HepG2 (cell line): ENCODE measurements around the gene AKT2. TPM values are rescaled to one million over a fixed set of nuclear protein-coding genes. Genes with fewer than 3 reads are reported as not detected.

ENCODE experiments used
- BRCA1 ChIP-seq: sonication (generic); formaldehyde crosslinking; IDR thresholded peaks from 2 replicates; pipeline ENCODE4 v1.4.0; 2020; ENCODE audit warnings: missing genetic modification reagents
- EED ChIP-seq: sonication (generic); formaldehyde crosslinking; IDR thresholded peaks from 2 replicates; pipeline ENCODE4 v1.5.0; 2020; ENCODE audit warnings: mild to moderate bottlenecking, missing genetic modification reagents
- GATA4 ChIP-seq: sonication (generic); IDR thresholded peaks from 2 replicates; pipeline ENCODE4 v1.6.1; 2016; ENCODE audit warnings: antibody characterized with exemption, low read depth, borderline replicate concordance
- HOXA7 ChIP-seq: sonication (generic); formaldehyde crosslinking; IDR thresholded peaks from 2 replicates; pipeline ENCODE4 v1.8.1; 2022; ENCODE audit warnings: mild to moderate bottlenecking, missing genetic modification reagents, moderate library complexity
- PCBP2 ChIP-seq: fragments of 200-400 bp; formaldehyde crosslinking; optimal IDR thresholded peaks from 2 replicates; pipeline ENCODE3; 2018; ENCODE audit warnings: low read length, low read depth; ENCODE audit not compliant: poor library complexity, severe bottlenecking
- PRPF4 ChIP-seq: fragments of 200-400 bp; formaldehyde crosslinking; IDR thresholded peaks from 2 replicates; pipeline ENCODE4 v1.6.1; 2016; ENCODE audit warnings: low read length, low read depth; ENCODE audit not compliant: poor library complexity, severe bottlenecking
- SIN3B ChIP-seq: fragments of 150-350 bp; IDR thresholded peaks from 2 replicates; pipeline ENCODE4 v1.6.1; 2014; ENCODE audit warnings: low read length
- SNRNP70 ChIP-seq: fragments of 200-400 bp; formaldehyde crosslinking; IDR thresholded peaks from 2 replicates; pipeline ENCODE4 v1.6.1; 2017; ENCODE audit warnings: mild to moderate bottlenecking, low read depth, low read length, moderate library complexity
- TP53 ChIP-seq: sonication (generic); formaldehyde crosslinking; conservative IDR thresholded peaks from 2 replicates; pipeline ENCODE4 v1.4.0; 2020; ENCODE audit warnings: missing genetic modification reagents
- ZBTB21 ChIP-seq: sonication (generic); formaldehyde crosslinking; IDR thresholded peaks from 2 replicates; pipeline ENCODE4 v1.4.0; 2020; ENCODE audit warnings: missing genetic modification reagents
- ZBTB37 ChIP-seq: sonication (generic); formaldehyde crosslinking; IDR thresholded peaks from 2 replicates; pipeline ENCODE4 v1.4.0; 2020; ENCODE audit warnings: mild to moderate bottlenecking, missing genetic modification reagents
- ZBTB44 ChIP-seq: sonication (generic); formaldehyde crosslinking; IDR thresholded peaks from 2 replicates; pipeline ENCODE4 v1.4.0; 2020; ENCODE audit warnings: missing genetic modification reagents
- ZFP1 ChIP-seq: IDR thresholded peaks from 2 replicates; pipeline ENCODE4 v1.6.1; 2016
- ZFY ChIP-seq: sonication (generic); formaldehyde crosslinking; IDR thresholded peaks from 2 replicates; pipeline ENCODE4 v1.4.0; 2020; ENCODE audit warnings: missing genetic modification reagents
- ZNF121 ChIP-seq: sonication (generic); formaldehyde crosslinking; IDR thresholded peaks from 2 replicates; pipeline ENCODE4 v1.5.0; 2020; ENCODE audit warnings: mild to moderate bottlenecking, missing genetic modification reagents
- ZNF383 ChIP-seq: sonication (generic); formaldehyde crosslinking; IDR thresholded peaks from 2 replicates; pipeline ENCODE4 v1.4.0; 2020; ENCODE audit warnings: missing genetic modification reagents, mild to moderate bottlenecking, borderline replicate concordance
- ZNF614 ChIP-seq: IDR thresholded peaks from 2 replicates; pipeline ENCODE4 v1.6.1; 2018; ENCODE audit warnings: missing biosample characterization, missing genetic modification reagents, inconsistent platforms, borderline replicate concordance
- ZNF615 ChIP-seq: sonication (generic); formaldehyde crosslinking; IDR thresholded peaks from 2 replicates; pipeline ENCODE4 v1.5.0; 2020; ENCODE audit warnings: mild to moderate bottlenecking, missing genetic modification reagents, borderline replicate concordance
- ZNF646 ChIP-seq: sonication (generic); formaldehyde crosslinking; IDR thresholded peaks from 2 replicates; pipeline ENCODE4 v1.9.0; 2021; ENCODE audit warnings: mild to moderate bottlenecking, missing genetic modification reagents
- ZNF891 ChIP-seq: sonication (generic); formaldehyde crosslinking; IDR thresholded peaks from 2 replicates; pipeline ENCODE4 v1.5.0; 2020; ENCODE audit warnings: mild to moderate bottlenecking, missing genetic modification reagents
- ZZZ3 ChIP-seq: sonication (generic); formaldehyde crosslinking; IDR thresholded peaks from 2 replicates; pipeline ENCODE4 v1.4.0; 2020; ENCODE audit warnings: missing genetic modification reagents, mild to moderate bottlenecking, borderline replicate concordance
- polyA plus RNA-seq, 8 experiments: library from polyadenylated mRNA; depleted of rRNA in 3 of 8; stranded (reverse) in 7 of 8; unstranded in 1 of 8; fragments of >200 nt; fragmentation: Illumina TruSeq in 4 of 8; extraction: Trizol in 4 of 8; gene quantifications; 2 replicates each; pipeline versions ENCODE4 v1.2.1 to v1.2.3, GENCODE V29; 2011 to 2016; ENCODE audit warnings: low read depth in 4 of 8, missing spikeins in 1 of 8, mixed read lengths in 1 of 8; ENCODE audit not compliant: insufficient read depth in 1 of 8
- total RNA-seq, 5 experiments: library from RNA; depleted of rRNA; stranded (reverse); fragments of >200 nt; fragmentation: Illumina TruSeq; extraction: Trizol; gene quantifications; 2 replicates each; pipeline ENCODE4 v1.2.3, GENCODE V29; 2016; ENCODE audit warnings: low read depth in 1 of 5

The AKT2 gene
- total and polyA plus RNA-seq, 2 of the 13 experiments (the other 11 are each of a cell fraction or from before 2014, with no cell fraction given) = 82.1 to 173 TPM

GRCh38 chr19:40283414-40284250 lies 1.5 kb downstream of the AKT2 start (continued):
- TF ChIP-seq PCBP2 (no peak), ZNF646 (no peak), PRPF4 (no peak), EED (CRISPR knock-in tag) (no peak), GATA4 (no peak), ZBTB44 (CRISPR knock-in tag) (no peak), TP53 (CRISPR knock-in tag) (no peak), SNRNP70 (no peak), ZNF614 (peak; percentile 33; the same call in 1 of the 2 replicates), ZBTB37 (0 out of 2 replicates have a peak, but pooled peaks have one; percentile 33), HOXA7 (CRISPR knock-in tag) (no peak), ZFY (CRISPR knock-in tag) (peak; percentile 82), ZNF615 (CRISPR knock-in tag) (no peak), ZFP1 (CRISPR knock-in tag) (no peak), ZZZ3 (no peak), ZNF383 (no peak), SIN3B (no peak), ZNF891 (CRISPR knock-in tag) (peak; percentile 59; the same call in 1 of the 2 replicates), BRCA1 (CRISPR knock-in tag) (no peak), ZNF121 (CRISPR knock-in tag) (0 out of 2 replicates have a peak, but pooled peaks have one; percentile 31), ZBTB21 (CRISPR knock-in tag) (no peak)
